ENCODE data around the gene ABAT.
"Not testable (repeated sequence)": the region's sequence is repeated elsewhere in the genome, so short reads cannot be mapped to it uniquely, and the experiment has no call there.

Gene ABAT

GRCh38 chr16:8649829-8650554 lies 24.4 kb upstream of the ABAT start:
- DNase-seq = no peak

- DNase-seq = not testable (repeated sequence)
These were observed 22.5 kb upstream of the ABAT start for GRCh38 chr16:8651958-8652357.

GRCh38 chr16:8655184-8655717 lies 19.2 kb upstream of the ABAT start:
- DNase-seq = no peak

- DNase-seq = no peak
These were observed 18.0 kb upstream of the ABAT start for GRCh38 chr16:8656376-8656775.

- peak; percentile 27 for DNase-seq
These were observed 13.5 kb upstream of the ABAT start for GRCh38 chr16:8660841-8661301.

GRCh38 chr16:8661703-8662102 lies 12.7 kb upstream of the ABAT start:
- DNase-seq = no peak

GRCh38 chr16:8663192-8664089 lies 11.0 kb upstream of the ABAT start:
- no peak for DNase-seq

GRCh38 chr16:8665529-8665928 lies 8.9 kb upstream of the ABAT start:
- no peak for DNase-seq

- no peak for DNase-seq
These were observed 6.9 kb upstream of the ABAT start for GRCh38 chr16:8667492-8667891.

- DNase-seq = no peak
These were observed 6.3 kb upstream of the ABAT start for GRCh38 chr16:8668113-8668512.

- DNase-seq = no peak
These were observed 4.9 kb upstream of the ABAT start for GRCh38 chr16:8669481-8669880.

- DNase-seq = no peak
These were observed 4.3 kb upstream of the ABAT start for GRCh38 chr16:8670014-8670560.

GRCh38 chr16:8673611-8674412 lies 605 bp upstream of the ABAT start:
- DNase-seq = no peak

GRCh38 chr16:8675183-8676159 lies 1.1 kb downstream of the ABAT start:
- peak; percentile 46 for DNase-seq

- DNase-seq = no peak
These were observed 1.7 kb downstream of the ABAT start for GRCh38 chr16:8676160-8676547.

- DNase-seq = no peak
These were observed 2.4 kb downstream of the ABAT start for GRCh38 chr16:8676737-8677375.

GRCh38 chr16:8677481-8677880 lies 3.1 kb downstream of the ABAT start:
- no peak for DNase-seq

- DNase-seq = no peak
These were observed 3.9 kb downstream of the ABAT start for GRCh38 chr16:8678068-8678927.

- DNase-seq = no peak
These were observed 4.7 kb downstream of the ABAT start for GRCh38 chr16:8679151-8679550.
